Endodermal cell (in vitro differentiated cells): ENCODE results near the gene PTF1A. TPM values are rescaled to one million over a fixed set of nuclear protein-coding genes. Genes with fewer than 3 reads are reported as not detected.

Source experiments
- DNase-seq: peaks from one replicate; pipeline ENCODE4 v3.0.0-alpha.2; 2017
- H3K27ac ChIP-seq: 2 replicates; pipeline ENCODE4 v1.5.1; 2013; ENCODE audit warnings: mild to moderate bottlenecking, low read depth, low read length, moderate library complexity
- H3K27me3 ChIP-seq: 2 replicates; pipeline ENCODE4 v1.6.1; 2013; ENCODE audit warnings: mild to moderate bottlenecking, low read length, moderate library complexity; ENCODE audit not compliant: insufficient read depth, control insufficient read depth, poor library complexity, severe bottlenecking
- H3K36me3 ChIP-seq: 2 replicates; pipeline ENCODE4 v1.7.0; 2013; ENCODE audit warnings: mild to moderate bottlenecking, low read length, moderate library complexity; ENCODE audit not compliant: control insufficient read depth, insufficient read depth
- H3K4me1 ChIP-seq: one replicate; pipeline ENCODE4 v1.7.0; 2013; ENCODE audit warnings: low read length; ENCODE audit not compliant: control insufficient read depth, insufficient read depth
- H3K4me3 ChIP-seq: 2 replicates; pipeline ENCODE4 v1.5.1; 2013; ENCODE audit warnings: mild to moderate bottlenecking, low read length, moderate library complexity
- H3K9ac ChIP-seq: 2 replicates; pipeline ENCODE4 v1.6.1; 2013; ENCODE audit warnings: mild to moderate bottlenecking, low read length, moderate library complexity; ENCODE audit not compliant: poor library complexity, severe bottlenecking; ENCODE audit errors: extremely low read depth
- H3K9me3 ChIP-seq: 2 replicates; pipeline ENCODE4 v1.6.1; 2013; ENCODE audit warnings: mild to moderate bottlenecking, low read length, moderate library complexity; ENCODE audit not compliant: control insufficient read depth
- H3K27ac Mint-ChIP-seq: 2 replicates; pipeline ENCODE4 v1.8.0; 2020; ENCODE audit warnings: mixed read lengths
- H3K27me3 Mint-ChIP-seq: 2 replicates; pipeline ENCODE4 v1.8.0; 2021; ENCODE audit warnings: mild to moderate bottlenecking, mixed read lengths; ENCODE audit not compliant: insufficient read depth
- H3K36me3 Mint-ChIP-seq: 2 replicates; pipeline ENCODE4 v1.8.0; 2020; ENCODE audit warnings: low read depth, mixed read lengths
- H3K4me1 Mint-ChIP-seq: 2 replicates; pipeline ENCODE4 v1.8.0; 2020; ENCODE audit warnings: mixed read lengths
- H3K4me3 Mint-ChIP-seq: 2 replicates; pipeline ENCODE4 v1.8.0; 2020; ENCODE audit warnings: mild to moderate bottlenecking, moderate library complexity, mixed read lengths
- H3K9me3 Mint-ChIP-seq: 2 replicates; pipeline ENCODE4 v1.8.0; 2020; ENCODE audit warnings: mild to moderate bottlenecking, mixed read lengths
- CTCF ChIP-seq: fragments of 200-600 bp; sonication (generic); conservative IDR thresholded peaks from 2 replicates; pipeline ENCODE4 v1.5.0; 2021; ENCODE audit warnings: antibody characterized with exemption, mild to moderate bottlenecking
- WGBS, 2 experiments: methylation state at CpG; one replicate each; pipeline versions ENCODE4 v1.1.5 to v1.1.7; 2013; ENCODE audit warnings: missing lambda C conversion rate in 2 of 2, mixed read lengths in 1 of 2; ENCODE audit not compliant: insufficient coverage in 1 of 2, insufficient read length in 1 of 2; 5-methylcytosine and 5-hydroxymethylcytosine counted together
- total RNA-seq, 2 donors: library from RNA; stranded (reverse); fragmentation: NEBNext Ultra II Directional in 1 of 2; extraction: Animal tissue kit (Norgen Biotek cat#: 25700) in 1 of 2; gene quantifications; 2 replicates in 1 of 2; 3 replicates in 1 of 2; pipeline ENCODE4 v1.2.1, GENCODE V29; 2021

The PTF1A gene
- total RNA-seq, 2 donors from 2014 or later: not detected

- Mint-ChIP-seq H3K4me3 (peak overlapping the region; percentile 51), H3K36me3 (no peaks in the 10 kb centered on the region), H3K27ac (no peak overlapping the region), H3K27me3 (peaks cover 99% of the 10 kb centered on the region), H3K4me1 (peaks cover 10% of the 10 kb centered on the region), H3K9me3 (no peaks in the 10 kb centered on the region)
- H3K27me3 ChIP-seq: peaks cover 100% of the 10 kb centered on the region
- no peaks in the 10 kb centered on the region for H3K4me1 ChIP-seq
- H3K9me3 ChIP-seq: peaks cover 3% of the 10 kb centered on the region
- no peak overlapping the region for H3K27ac ChIP-seq
- H3K36me3 ChIP-seq: no peaks in the 10 kb centered on the region
- TF ChIP-seq CTCF: peak; percentile 39
- peak overlapping the region; percentile 75 for H3K4me3 ChIP-seq
- peak; percentile 90 for DNase-seq
- no peak overlapping the region for H3K9ac ChIP-seq
- 0 to 1% methylated on average over 20 to 60 of the region's 60 CpGs for WGBS, 2 experiments
These were observed 7.0 kb downstream of the PTF1A start for GRCh38 chr10:23198940-23199767.

- peaks cover 14% of the 10 kb centered on the region for H3K4me1 Mint-ChIP-seq
- H3K27ac Mint-ChIP-seq: no peak overlapping the region
- H3K4me3 Mint-ChIP-seq: peak overlapping the region; percentile 51
- DNase-seq: peak; percentile 66
- peaks cover 100% of the 10 kb centered on the region for H3K27me3 Mint-ChIP-seq
- H3K9me3 Mint-ChIP-seq: no peaks in the 10 kb centered on the region
- no peaks in the 10 kb centered on the region for H3K9me3 ChIP-seq
- no peaks in the 10 kb centered on the region for H3K36me3 ChIP-seq
- peaks cover 100% of the 10 kb centered on the region for H3K27me3 ChIP-seq
- TF ChIP-seq CTCF: no peak
- H3K27ac ChIP-seq: no peak overlapping the region
- WGBS, 2 experiments: 2 to 5% methylated on average over 11 to 30 of the region's 30 CpGs
- H3K4me1 ChIP-seq: no peaks in the 10 kb centered on the region
- no peaks in the 10 kb centered on the region for H3K36me3 Mint-ChIP-seq
- no peak overlapping the region for H3K9ac ChIP-seq
- peak overlapping the region; percentile 75 for H3K4me3 ChIP-seq
These were observed 7.8 kb downstream of the PTF1A start for GRCh38 chr10:23199768-23200511.

- H3K9me3 Mint-ChIP-seq: no peaks in the 10 kb centered on the region
- H3K27ac Mint-ChIP-seq: no peak overlapping the region
- WGBS, 2 experiments: 11 to 35% methylated on average over 5 to 12 of the region's 12 CpGs
- no peaks in the 10 kb centered on the region for H3K36me3 ChIP-seq
- no peak overlapping the region for H3K4me3 Mint-ChIP-seq
- peaks cover 14% of the 10 kb centered on the region for H3K4me1 Mint-ChIP-seq
- DNase-seq: peak; percentile 42
- H3K27me3 ChIP-seq: peaks cover 100% of the 10 kb centered on the region
- H3K27ac ChIP-seq: no peak overlapping the region
- no peaks in the 10 kb centered on the region for H3K4me1 ChIP-seq
- TF ChIP-seq CTCF: no peak
- H3K27me3 Mint-ChIP-seq: peaks cover 96% of the 10 kb centered on the region
- no peaks in the 10 kb centered on the region for H3K9me3 ChIP-seq
- no peak overlapping the region for H3K9ac ChIP-seq
- no peaks in the 10 kb centered on the region for H3K36me3 Mint-ChIP-seq
- H3K4me3 ChIP-seq: no peak overlapping the region
These were observed 8.5 kb downstream of the PTF1A start for GRCh38 chr10:23200586-23200985.
